ENCODE data around the gene SPOCK1.

The SPOCK1 gene

DNA sequence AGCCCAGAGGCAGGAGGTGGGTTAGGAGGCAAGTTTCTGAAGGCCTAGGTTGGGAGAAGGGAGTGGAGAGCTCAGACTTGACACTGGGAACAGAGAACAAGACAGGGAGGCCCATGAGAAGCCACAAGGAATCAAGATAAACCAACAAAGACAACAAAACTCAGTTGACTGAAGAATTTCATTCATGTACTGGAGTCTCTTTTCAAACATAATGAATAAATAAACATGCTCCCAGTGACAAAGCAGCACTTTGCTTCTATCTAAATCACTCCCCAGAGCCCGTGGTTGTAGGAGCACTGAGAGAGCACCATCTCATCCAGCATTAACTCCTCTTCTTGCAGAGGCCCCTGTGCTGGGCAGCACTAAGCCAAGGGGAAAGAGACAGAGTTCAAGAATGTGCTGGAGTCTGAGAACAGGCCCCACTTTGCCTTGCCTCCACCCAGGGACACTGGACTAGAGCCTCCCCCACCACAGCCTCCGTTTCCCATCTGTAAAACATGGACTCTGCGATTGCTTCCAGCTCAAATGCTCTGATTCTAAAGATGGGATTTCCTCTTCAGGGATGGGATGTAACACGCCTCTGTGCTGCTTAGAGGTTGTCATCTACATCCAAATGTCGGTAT is 282.0 kb downstream of the SPOCK1 start:
- H3K9me3 ChIP-seq = no peaks in the 10 kb centered on the region
- no peaks in the 10 kb centered on the region for H3K4me1 ChIP-seq
- TF ChIP-seq, protein P1, sequence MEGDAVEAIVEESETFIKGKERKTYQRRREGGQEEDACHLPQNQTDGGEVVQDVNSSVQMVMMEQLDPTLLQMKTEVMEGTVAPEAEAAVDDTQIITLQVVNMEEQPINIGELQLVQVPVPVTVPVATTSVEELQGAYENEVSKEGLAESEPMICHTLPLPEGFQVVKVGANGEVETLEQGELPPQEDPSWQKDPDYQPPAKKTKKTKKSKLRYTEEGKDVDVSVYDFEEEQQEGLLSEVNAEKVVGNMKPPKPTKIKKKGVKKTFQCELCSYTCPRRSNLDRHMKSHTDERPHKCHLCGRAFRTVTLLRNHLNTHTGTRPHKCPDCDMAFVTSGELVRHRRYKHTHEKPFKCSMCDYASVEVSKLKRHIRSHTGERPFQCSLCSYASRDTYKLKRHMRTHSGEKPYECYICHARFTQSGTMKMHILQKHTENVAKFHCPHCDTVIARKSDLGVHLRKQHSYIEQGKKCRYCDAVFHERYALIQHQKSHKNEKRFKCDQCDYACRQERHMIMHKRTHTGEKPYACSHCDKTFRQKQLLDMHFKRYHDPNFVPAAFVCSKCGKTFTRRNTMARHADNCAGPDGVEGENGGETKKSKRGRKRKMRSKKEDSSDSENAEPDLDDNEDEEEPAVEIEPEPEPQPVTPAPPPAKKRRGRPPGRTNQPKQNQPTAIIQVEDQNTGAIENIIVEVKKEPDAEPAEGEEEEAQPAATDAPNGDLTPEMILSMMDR (IDR thresholded peaks at IDR 0.05; ENCODE audit: low read depth, low read length) = no peak
- H3K27me3 ChIP-seq = no peaks in the 10 kb centered on the region
- DNase-seq = no peak
- no peaks in the 10 kb centered on the region for H3K36me3 ChIP-seq
- H3K4me3 ChIP-seq (ENCODE audit: low read depth, low read length) = no peak overlapping the region

DNA sequence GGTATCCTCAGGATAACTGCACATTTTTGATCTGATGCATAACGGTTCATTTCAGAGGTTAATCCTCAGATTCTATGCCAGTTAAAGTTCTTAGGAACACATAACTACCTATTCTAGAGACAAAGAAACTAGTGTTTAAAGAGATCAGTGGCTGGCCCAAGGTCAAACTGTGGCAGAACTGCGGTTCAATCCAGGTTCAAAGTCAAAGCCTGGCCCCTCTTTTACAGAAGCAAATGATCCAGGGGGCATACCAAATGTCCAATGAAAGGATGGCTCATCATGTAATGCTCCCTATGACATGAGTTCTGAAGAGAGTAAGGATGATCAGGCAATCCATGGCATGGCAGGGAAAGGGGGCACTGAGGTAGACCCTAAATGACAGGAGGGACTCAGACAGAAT is 283.3 kb downstream of the SPOCK1 start:
- DNase-seq = no peak
- Histone ChIP-seq H3K4me3 (ENCODE audit: low read depth, low read length) (no peak overlapping the region), H3K9me3 (no peaks in the 10 kb centered on the region), H3K36me3 (no peaks in the 10 kb centered on the region), H3K4me1 (no peaks in the 10 kb centered on the region), H3K27me3 (no peaks in the 10 kb centered on the region)
- TF ChIP-seq, protein P1 (IDR thresholded peaks at IDR 0.05; ENCODE audit: low read depth, low read length) = no peak

DNA sequence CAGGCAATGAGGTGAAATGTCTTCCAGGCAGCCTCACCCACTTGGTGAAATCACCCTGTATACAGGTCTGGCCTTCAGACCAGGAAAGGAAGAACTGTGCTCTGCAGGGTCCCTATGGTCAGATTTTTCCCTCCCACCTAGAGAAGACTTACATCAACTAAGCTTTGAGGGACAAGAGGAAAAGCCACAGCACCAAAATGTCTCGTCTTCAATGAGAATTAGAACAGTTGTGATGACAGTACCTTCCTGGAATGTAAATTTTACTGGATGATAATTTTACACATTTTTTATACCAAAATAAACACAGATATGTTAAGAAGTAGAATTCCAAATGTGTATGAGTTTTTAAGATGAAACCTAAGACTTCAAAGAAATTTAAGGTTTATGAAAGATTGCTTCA is 283.9 kb downstream of the SPOCK1 start:
- Histone ChIP-seq H3K36me3 (no peaks in the 10 kb centered on the region), H3K4me3 (ENCODE audit: low read depth, low read length) (no peak overlapping the region), H3K9me3 (no peaks in the 10 kb centered on the region), H3K4me1 (no peaks in the 10 kb centered on the region), H3K27me3 (no peaks in the 10 kb centered on the region)
- TF ChIP-seq, protein P1 (IDR thresholded peaks at IDR 0.05; ENCODE audit: low read depth, low read length) = no peak
- no peak for DNase-seq

DNA sequence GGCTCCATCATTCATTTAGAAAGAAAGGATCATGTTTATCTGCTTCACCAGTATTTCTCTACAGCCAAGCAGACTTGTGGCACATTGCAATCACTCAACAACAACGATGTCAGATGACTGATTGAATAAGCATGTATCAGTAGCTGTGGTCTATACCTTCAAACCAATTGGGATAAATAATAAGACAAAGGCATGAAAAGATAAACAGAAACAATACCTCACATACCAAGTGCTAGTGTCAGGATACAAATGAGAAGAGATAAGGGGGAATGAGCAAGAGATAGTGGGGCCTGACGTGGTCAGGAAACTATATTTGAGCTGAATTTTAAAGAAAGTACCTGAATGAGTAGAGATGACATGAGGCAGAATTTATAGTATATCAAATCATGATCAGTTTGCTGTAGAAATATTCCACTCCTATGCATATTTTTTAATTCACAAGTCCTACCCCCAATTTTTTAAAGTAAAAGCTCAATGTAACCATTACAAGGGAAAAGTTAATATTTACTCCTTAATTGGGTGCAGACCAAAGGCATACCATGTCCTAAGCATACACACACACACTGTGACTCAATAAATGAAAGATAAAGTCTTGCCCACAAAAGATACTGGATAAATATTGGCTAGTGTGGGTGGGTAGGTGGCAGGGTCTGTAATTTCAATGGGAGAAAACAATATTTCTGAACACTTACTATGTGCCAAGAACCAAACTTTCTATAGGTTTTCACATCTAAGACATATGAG is 284.5 kb downstream of the SPOCK1 start:
- H3K9me3 ChIP-seq = no peaks in the 10 kb centered on the region
- TF ChIP-seq, protein P1 (IDR thresholded peaks at IDR 0.05; ENCODE audit: low read depth, low read length) = no peak
- no peaks in the 10 kb centered on the region for H3K36me3 ChIP-seq
- no peak for DNase-seq
- no peak overlapping the region for H3K4me3 ChIP-seq (ENCODE audit: low read depth, low read length)
- no peaks in the 10 kb centered on the region for H3K27me3 ChIP-seq
- H3K4me1 ChIP-seq = no peaks in the 10 kb centered on the region

DNA sequence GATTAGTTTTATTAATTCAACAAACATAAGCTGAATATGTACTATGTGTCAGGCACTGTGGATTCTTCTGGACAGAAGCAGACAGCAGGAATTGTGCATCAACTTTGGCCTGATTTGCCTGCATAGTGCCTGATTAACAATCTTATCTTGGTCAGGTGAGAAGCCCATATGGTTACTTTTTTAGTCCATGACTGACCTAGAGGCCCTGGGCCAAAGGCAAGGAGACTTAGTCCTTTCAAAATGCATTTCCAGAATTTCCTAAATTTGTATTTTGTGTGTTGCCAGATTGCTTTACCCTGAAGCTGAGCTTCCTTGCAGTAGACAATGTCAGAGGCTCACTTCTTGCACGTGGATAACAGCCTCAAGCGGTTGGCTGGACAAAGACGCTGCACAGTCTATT is 286.7 kb downstream of the SPOCK1 start:
- Histone ChIP-seq H3K36me3 (no peaks in the 10 kb centered on the region), H3K9me3 (no peaks in the 10 kb centered on the region), H3K4me1 (no peaks in the 10 kb centered on the region), H3K27me3 (no peaks in the 10 kb centered on the region), H3K4me3 (ENCODE audit: low read depth, low read length) (no peak overlapping the region)
- TF ChIP-seq, protein P1 (IDR thresholded peaks at IDR 0.05; ENCODE audit: low read depth, low read length) = no peak
- no peak for DNase-seq

DNA sequence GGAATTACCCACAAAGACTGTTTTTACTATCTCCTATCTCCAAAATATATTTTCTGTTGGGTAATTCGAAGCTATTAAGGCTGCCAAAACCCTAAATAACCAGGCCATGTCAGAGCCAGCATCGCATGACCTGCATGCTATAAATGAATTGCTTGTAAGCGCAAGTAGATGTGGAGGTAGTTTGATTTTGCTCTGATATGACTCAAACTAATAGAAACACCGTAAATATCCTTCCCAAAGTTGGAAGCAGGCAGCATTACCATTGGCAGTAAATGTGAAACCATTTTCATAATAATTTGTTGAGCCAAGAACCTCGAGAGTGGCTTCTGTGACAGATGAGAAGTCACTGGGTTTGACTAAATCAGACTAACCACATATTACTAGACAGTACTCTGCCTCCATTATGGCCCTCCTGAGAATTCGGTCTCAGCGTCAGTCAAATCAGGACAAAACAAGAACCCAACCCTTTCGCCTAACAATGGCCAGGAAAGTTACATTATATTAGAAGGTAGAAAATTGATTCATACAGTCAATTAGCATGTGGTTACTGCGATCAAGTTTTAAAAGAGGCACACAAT is 289.8 kb downstream of the SPOCK1 start:
- H3K27me3 ChIP-seq = no peaks in the 10 kb centered on the region
- H3K4me1 ChIP-seq = no peaks in the 10 kb centered on the region
- DNase-seq = no peak
- TF ChIP-seq, protein P1 (IDR thresholded peaks at IDR 0.05; ENCODE audit: low read depth, low read length) = no peak
- H3K4me3 ChIP-seq (ENCODE audit: low read depth, low read length) = no peak overlapping the region
- no peaks in the 10 kb centered on the region for H3K9me3 ChIP-seq
- H3K36me3 ChIP-seq = no peaks in the 10 kb centered on the region

Data from BE2C (cell line).